Ovary (tissue), 3 donors: ENCODE measurements around the gene SECISBP2L.

Source experiments
- CTCF ChIP-seq, 3 donors: fragments of 450-650 bp in 2 of 3; fragments of 200-600 bp in 1 of 3; IDR thresholded peaks; one replicate each; pipeline versions ENCODE4 v1.5.1 to v1.8.0; 2016 to 2022; ENCODE audit warnings: antibody characterized with exemption in 3 of 3, mild to moderate bottlenecking in 1 of 3
- EP300 ChIP-seq: sonication (generic); formaldehyde crosslinking; IDR thresholded peaks from one replicate; pipeline ENCODE4 v1.6.1; 2017; ENCODE audit warnings: antibody characterized with exemption
- donor health status: DM: no; HTN: no; CAD: no.

DNA sequence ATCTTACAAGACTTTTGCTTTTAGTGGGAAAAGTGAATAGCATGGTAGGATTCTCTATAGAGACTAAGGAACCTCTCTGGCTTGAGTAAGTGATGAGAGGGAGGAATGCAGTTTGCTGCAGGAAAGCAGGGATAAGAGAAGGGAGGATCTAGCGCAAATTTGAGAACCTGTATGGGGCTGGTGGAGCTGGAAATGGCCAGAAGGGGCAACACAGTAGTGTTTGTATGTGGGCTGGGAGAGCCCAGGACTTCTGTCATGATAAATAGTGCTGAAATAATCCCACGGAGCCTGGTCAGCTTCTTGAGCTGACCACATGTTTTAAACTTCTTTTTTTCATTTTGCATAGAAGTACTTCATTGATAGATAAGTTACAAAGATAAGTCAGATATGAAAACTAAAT lies 71.4 kb downstream of the SECISBP2L start:
- TF ChIP-seq CTCF (IDR thresholded peaks at IDR 0.05) (no peak), EP300 (no peak)
